Kidney (tissue), 14 donors: ENCODE measurements around the gene TTPAL. TPM values are rescaled to one million over a fixed set of nuclear protein-coding genes. Genes with fewer than 3 reads are reported as not detected.

Source experiments
- DNase-seq, 5 donors: peaks; one replicate each; pipeline ENCODE4 v3.0.0-alpha.2; 2013 to 2020
- FAIRE-seq: peaks from 2 replicates; lab custom pipeline; 2012; peaks lifted over from hg19 to GRCh38; lab: Jason Lieb, UNC
- H3K27ac ChIP-seq, 2 donors: one replicate each; pipeline ENCODE4 v1.7.0; 2013; ENCODE audit warnings: low read depth in 2 of 2, low read length in 2 of 2, inconsistent platforms in 1 of 2
- H3K27me3 ChIP-seq: one replicate; pipeline ENCODE4 v1.7.1; 2013; ENCODE audit warnings: low read length, inconsistent platforms; ENCODE audit not compliant: control insufficient read depth, insufficient read depth
- H3K36me3 ChIP-seq, 3 donors: one replicate each; pipeline versions ENCODE4 v1.7.0 to v1.7.1; 2013; ENCODE audit warnings: low read length in 3 of 3, control low read depth in 1 of 3, inconsistent platforms in 1 of 3; ENCODE audit not compliant: insufficient read depth in 3 of 3, control insufficient read depth in 2 of 3
- H3K4me1 ChIP-seq, 3 donors: one replicate each; pipeline versions ENCODE4 v1.7.0 to v1.7.1; 2013; ENCODE audit warnings: low read length in 3 of 3, inconsistent platforms in 1 of 3, low read depth in 1 of 3; ENCODE audit not compliant: control insufficient read depth in 2 of 3, insufficient read depth in 2 of 3
- H3K4me3 ChIP-seq, 3 donors: one replicate each; pipeline versions ENCODE4 v1.7.0 to v1.8.1; 2013; ENCODE audit warnings: low read length in 3 of 3, control low read depth in 1 of 3, inconsistent platforms in 1 of 3
- H3K9ac ChIP-seq, 3 donors: one replicate each; pipeline versions ENCODE4 v1.7.0 to v1.7.1; 2013; ENCODE audit warnings: low read length in 3 of 3, control low read depth in 1 of 3, inconsistent platforms in 1 of 3
- H3K9me3 ChIP-seq, 3 donors: one replicate each; pipeline versions ENCODE4 v1.7.0 to v1.7.1; 2013; ENCODE audit warnings: low read length in 3 of 3, control low read depth in 1 of 3, inconsistent platforms in 1 of 3; ENCODE audit not compliant: control insufficient read depth in 2 of 3, insufficient read depth in 1 of 3
- CTCF ChIP-seq: IDR thresholded peaks from 3 replicates; pipeline ENCODE4 v1.5.1; 2012; ENCODE audit warnings: mild to moderate bottlenecking, moderate library complexity, borderline replicate concordance; ENCODE audit not compliant: insufficient read depth; ENCODE audit errors: extremely low read depth
- intact Hi-C: fragments of 100-400 bp; cut with DNase I; formaldehyde crosslinking; loops from one replicate; pipeline ENCODE4 v1.11.1; 2022
- polyA plus RNA-seq: library from polyadenylated mRNA; stranded (reverse); fragments of 350-450 nt; fragmentation: Illumina TruSeq; extraction: RNeasy Lipid Tissue Mini Kit (QIAGEN cat#74804); gene quantifications from one replicate; pipeline ENCODE4 v1.2.3, GENCODE V29; 2014; ENCODE audit warnings: low read depth, low replicate concordance; ENCODE audit not compliant: insufficient read depth
- total RNA-seq: library from RNA; stranded (reverse); fragmentation: NEBNext Ultra II Directional; extraction: Animal tissue kit (Norgen Biotek cat#: 25700); gene quantifications from one replicate; pipeline ENCODE4 v1.2.1, GENCODE V29; 2021
- donor health status: control.
- donor health status: control.
- donor health status: control.
- donor health status: control.
- donor health status: control.
- donor health status: DM: yes; HTN: yes; CAD: no.
- donor health status: Normal renal cell carcinoma (clear cell type).

Gene TTPAL
- total and polyA plus RNA-seq, 2 donors from 2014 or later = 3.5 to 13.5 TPM

- no peak for TF ChIP-seq CTCF
- Histone ChIP-seq H3K4me3 (no peak overlapping the region), H3K27ac (no peak overlapping the region), H3K27me3 (no peaks in the 10 kb centered on the region), H3K9me3 (no peaks in the 10 kb centered on the region), H3K9ac (no peak overlapping the region), H3K36me3 (peaks cover 10 to 69% (median 48%) of the 10 kb centered on the region in 3 donors), H3K4me1 (peaks cover 0 to 5% (median 0%) of the 10 kb centered on the region in 3 donors)
- no peak for DNase-seq
- intact Hi-C loops = no loop called here
- no peak for FAIRE-seq
These were observed 21.3 kb downstream of the TTPAL start for GRCh38 chr20:44496976-44497375.

- Histone ChIP-seq H3K4me3 (no peak overlapping the region), H3K36me3 (peaks cover 10 to 69% (median 51%) of the 10 kb centered on the region in 3 donors), H3K27me3 (no peaks in the 10 kb centered on the region), H3K9ac (no peak overlapping the region), H3K27ac (no peak overlapping the region), H3K4me1 (peaks cover 0 to 5% (median 0%) of the 10 kb centered on the region in 3 donors), H3K9me3 (no peaks in the 10 kb centered on the region)
- FAIRE-seq (no peak), DNase-seq (no peak)
- no peak for TF ChIP-seq CTCF
- intact Hi-C loops = no loop called here
These were observed 22.1 kb downstream of the TTPAL start for GRCh38 chr20:44497761-44498160.

- FAIRE-seq (no peak), DNase-seq (no peak)
- Histone ChIP-seq H3K9me3 (no peaks in the 10 kb centered on the region), H3K4me3 (no peak overlapping the region), H3K27ac (no peak overlapping the region), H3K4me1 (peaks cover 0 to 5% (median 0%) of the 10 kb centered on the region in 3 donors), H3K36me3 (peaks cover 16 to 74% (median 51%) of the 10 kb centered on the region in 3 donors), H3K9ac (no peak overlapping the region), H3K27me3 (no peaks in the 10 kb centered on the region)
- no peak for TF ChIP-seq CTCF
- intact Hi-C loops = no loop called here
These were observed 24.5 kb downstream of the TTPAL start for GRCh38 chr20:44500221-44500620.

GRCh38 chr20:44501448-44501847 lies 25.8 kb downstream of the TTPAL start:
- FAIRE-seq (no peak), DNase-seq (no peak)
- Histone ChIP-seq H3K27me3 (no peaks in the 10 kb centered on the region), H3K36me3 (peaks cover 16 to 63% (median 44%) of the 10 kb centered on the region in 3 donors), H3K4me1 (peaks cover 0 to 5% (median 0%) of the 10 kb centered on the region in 3 donors), H3K9ac (no peak overlapping the region), H3K9me3 (no peaks in the 10 kb centered on the region), H3K4me3 (no peak overlapping the region), H3K27ac (no peak overlapping the region)
- TF ChIP-seq CTCF = no peak
- intact Hi-C loops = no loop called here
